Neural cell (in vitro differentiated cells): Measurements from ENCODE around the gene KIR2DL4.

ENCODE experiments used
- CTCF ChIP-seq: fragments of 450-650 bp; IDR thresholded peaks from 2 replicates; pipeline ENCODE4 v1.5.1; 2014; ENCODE audit warnings: antibody characterized with exemption, mild to moderate bottlenecking, moderate library complexity; ENCODE audit not compliant: poor library complexity, severe bottlenecking
- EP300 ChIP-seq: fragments of 450-650 bp; conservative IDR thresholded peaks from 2 replicates; pipeline ENCODE4 v1.6.1; 2014; ENCODE audit warnings: antibody characterized with exemption, mild to moderate bottlenecking, moderate library complexity; ENCODE audit not compliant: poor library complexity, severe bottlenecking
- EZH2 ChIP-seq: fragments of 200-600, 300-800 bp; shearing (Covaris generic), sonication (generic); IDR thresholded peaks from 2 replicates; pipeline ENCODE4 v1.6.1; 2014; ENCODE audit warnings: antibody characterized with exemption, low read length, borderline replicate concordance, mild to moderate bottlenecking; ENCODE audit not compliant: insufficient read depth, poor library complexity, severe bottlenecking
- RAD21 ChIP-seq: fragments of 450-650 bp; conservative IDR thresholded peaks from 2 replicates; pipeline ENCODE4 v1.6.1; 2014; ENCODE audit warnings: antibody characterized with exemption, mild to moderate bottlenecking, moderate library complexity

GRCh38 chr19:54850930-54851329 lies 47.5 kb downstream of the KIR2DL4 start:
- no peak for TF ChIP-seq RAD21
- no peak for TF ChIP-seq CTCF
- no peak for TF ChIP-seq EZH2
- TF ChIP-seq EP300 = no peak
